Stimulated activated CD8-positive, alpha-beta memory T cell treated with anti-CD3 and anti-CD28 coated beads, Interleukin-4, amount 100 ng/mL, for 4 hours (primary cell): Measurements from ENCODE around the gene ZNF383.
"Not testable (repeated sequence)": the region's sequence is repeated elsewhere in the genome, so short reads cannot be mapped to it uniquely, and the experiment has no call there.

Experiments
- DNase-seq, 2 donors: peaks; one replicate each; pipeline ENCODE4 v3.0.0-alpha.2; 2020; ENCODE audit warnings: low read depth in 2 of 2, low spot score in 1 of 2

The ZNF383 gene

GRCh38 chr19:37292998-37293939 is 75.3 kb downstream of the ZNF383 start:
- not testable (repeated sequence) for DNase-seq

GRCh38 chr19:37294246-37294645 is 76.2 kb downstream of the ZNF383 start:
- peak in 1 of 2 donors; percentile 38 for DNase-seq
